ENCODE data around the gene ZEB2. TPM values are rescaled to one million over a fixed set of nuclear protein-coding genes. Genes with fewer than 3 reads are reported as not detected.

The ZEB2 gene
- total and polyA plus RNA-seq, 8 donors: 10.7 to 161 (median 43.1) TPM

DNA sequence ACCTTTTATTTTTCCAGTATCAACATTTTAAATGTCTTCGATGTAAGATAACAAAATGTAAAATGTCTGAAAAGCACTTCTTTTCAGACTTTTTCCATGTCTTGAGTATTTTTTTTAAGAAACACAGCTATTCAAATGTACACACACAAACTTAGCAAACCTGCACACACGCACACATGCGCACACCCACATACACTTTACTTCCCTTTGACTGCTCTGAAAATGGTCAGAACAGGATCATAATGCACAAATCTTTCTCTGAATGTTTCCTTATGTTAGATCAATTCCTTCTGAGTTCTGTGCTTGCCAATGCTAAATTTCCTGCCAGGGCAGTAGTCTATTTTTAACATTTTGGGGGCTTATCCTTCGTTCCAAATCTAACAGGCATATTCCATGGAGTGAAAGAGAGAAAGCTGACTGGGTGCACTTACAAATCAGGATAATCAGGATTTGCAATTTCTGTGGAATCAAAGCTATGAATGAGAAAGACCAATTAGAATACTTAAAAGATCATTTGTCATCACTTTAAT lies 136.3 kb downstream of the ZEB2 start:
- no peaks in the 10 kb centered on the region for H3K27me3 ChIP-seq
- peak overlapping the region in 1 of 5 donors; percentile 28 for H3K27ac ChIP-seq
- WGBS, 5 donors: 78 to 91% (median 85%) methylated on average over 4 of the region's 4 CpGs
- no peak for DNase-seq
- no peak overlapping the region for H3K4me3 ChIP-seq
- peaks cover 0 to 2% (median 0%) of the 10 kb centered on the region in 4 donors for H3K36me3 ChIP-seq
- no peak for TF ChIP-seq POLR2AphosphoS5 (IDR thresholded peaks at IDR 0.05)
- TF ChIP-seq EP300 (IDR thresholded peaks at IDR 0.05): no peak
- TF ChIP-seq POLR2A (IDR thresholded peaks at IDR 0.05): no peak
- TF ChIP-seq, protein P1, sequence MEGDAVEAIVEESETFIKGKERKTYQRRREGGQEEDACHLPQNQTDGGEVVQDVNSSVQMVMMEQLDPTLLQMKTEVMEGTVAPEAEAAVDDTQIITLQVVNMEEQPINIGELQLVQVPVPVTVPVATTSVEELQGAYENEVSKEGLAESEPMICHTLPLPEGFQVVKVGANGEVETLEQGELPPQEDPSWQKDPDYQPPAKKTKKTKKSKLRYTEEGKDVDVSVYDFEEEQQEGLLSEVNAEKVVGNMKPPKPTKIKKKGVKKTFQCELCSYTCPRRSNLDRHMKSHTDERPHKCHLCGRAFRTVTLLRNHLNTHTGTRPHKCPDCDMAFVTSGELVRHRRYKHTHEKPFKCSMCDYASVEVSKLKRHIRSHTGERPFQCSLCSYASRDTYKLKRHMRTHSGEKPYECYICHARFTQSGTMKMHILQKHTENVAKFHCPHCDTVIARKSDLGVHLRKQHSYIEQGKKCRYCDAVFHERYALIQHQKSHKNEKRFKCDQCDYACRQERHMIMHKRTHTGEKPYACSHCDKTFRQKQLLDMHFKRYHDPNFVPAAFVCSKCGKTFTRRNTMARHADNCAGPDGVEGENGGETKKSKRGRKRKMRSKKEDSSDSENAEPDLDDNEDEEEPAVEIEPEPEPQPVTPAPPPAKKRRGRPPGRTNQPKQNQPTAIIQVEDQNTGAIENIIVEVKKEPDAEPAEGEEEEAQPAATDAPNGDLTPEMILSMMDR (IDR thresholded peaks at IDR 0.05): no peak
- no peaks in the 10 kb centered on the region for H3K9me3 ChIP-seq
- intact Hi-C loops (cut with DNase I; ENCODE audit: low total_unique reads): no loop called here
- H3K4me1 ChIP-seq: peaks cover 0 to 14% (median 0%) of the 10 kb centered on the region in 4 donors

DNA sequence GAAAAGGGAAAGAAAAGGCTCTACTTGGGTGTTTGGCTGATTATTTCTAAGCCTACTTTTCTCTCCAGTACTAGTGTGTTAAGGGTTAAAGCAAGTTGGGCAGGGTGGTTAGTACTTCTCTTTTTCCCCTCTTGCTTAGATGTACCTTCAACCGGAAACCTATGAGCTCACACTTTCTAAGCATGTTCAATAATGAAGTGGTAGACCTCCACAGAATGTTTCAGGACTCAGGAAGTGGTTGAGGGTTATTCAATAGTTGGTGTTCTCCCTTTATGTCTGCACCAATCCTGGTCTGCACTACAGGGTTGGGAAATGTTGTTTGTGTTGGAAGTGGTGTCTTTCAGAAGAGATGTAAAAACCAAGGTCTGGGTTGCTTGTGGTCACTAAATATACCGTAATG lies 137.1 kb downstream of the ZEB2 start:
- no peaks in the 10 kb centered on the region for H3K27me3 ChIP-seq
- H3K4me1 ChIP-seq: peaks cover 0 to 14% (median 0%) of the 10 kb centered on the region in 4 donors
- no peaks in the 10 kb centered on the region for H3K9me3 ChIP-seq
- peak in 1 of 2 donors; percentile 30 for DNase-seq
- intact Hi-C loops (cut with DNase I; ENCODE audit: low total_unique reads): no loop called here
- H3K27ac ChIP-seq: peak overlapping the region in 1 of 5 donors; percentile 34
- H3K4me3 ChIP-seq: no peak overlapping the region
- H3K36me3 ChIP-seq: no peaks in the 10 kb centered on the region
- 57 to 78% (median 72%) methylated on average over 2 of the region's 2 CpGs for WGBS, 5 donors
- TF ChIP-seq EP300 (IDR thresholded peaks at IDR 0.05) (no peak), POLR2AphosphoS5 (IDR thresholded peaks at IDR 0.05) (peak in 2 of 3 donors; percentile 31 to 43), POLR2A (IDR thresholded peaks at IDR 0.05) (no peak)
- TF ChIP-seq, protein P1 (IDR thresholded peaks at IDR 0.05): no peak

DNA sequence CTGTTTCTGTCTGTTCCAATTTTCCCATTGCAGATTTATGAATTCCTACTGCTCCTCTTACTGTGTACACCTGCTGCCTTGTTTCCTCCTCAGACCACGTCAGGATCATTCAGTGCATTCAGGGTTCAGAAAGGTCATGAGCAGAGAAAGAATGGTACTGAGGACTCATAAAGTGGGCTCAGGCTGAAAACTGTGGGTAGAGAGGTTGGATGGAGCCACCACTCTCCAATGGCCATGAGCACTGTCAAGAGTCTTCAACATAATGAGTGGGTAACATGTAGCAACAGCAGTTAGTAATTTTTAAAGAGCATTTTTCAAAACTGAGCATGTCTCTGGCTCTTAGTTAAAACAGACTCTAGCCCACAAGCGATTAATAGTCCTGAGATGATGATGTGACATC lies 138.2 kb downstream of the ZEB2 start:
- Histone ChIP-seq H3K27me3 (no peaks in the 10 kb centered on the region), H3K36me3 (no peaks in the 10 kb centered on the region), H3K4me1 (peaks cover 0 to 14% (median 0%) of the 10 kb centered on the region in 4 donors), H3K9me3 (no peaks in the 10 kb centered on the region), H3K4me3 (no peak overlapping the region), H3K27ac (no peak overlapping the region)
- no peak for DNase-seq
- WGBS, 5 donors: 65 to 82% (median 75%) methylated on average over 2 of the region's 2 CpGs
- intact Hi-C loops (cut with DNase I; ENCODE audit: low total_unique reads): no loop called here
- TF ChIP-seq EP300 (IDR thresholded peaks at IDR 0.05): no peak
- TF ChIP-seq POLR2AphosphoS5 (IDR thresholded peaks at IDR 0.05): no peak
- no peak for TF ChIP-seq POLR2A (IDR thresholded peaks at IDR 0.05)
- TF ChIP-seq, protein P1 (IDR thresholded peaks at IDR 0.05): no peak

DNA sequence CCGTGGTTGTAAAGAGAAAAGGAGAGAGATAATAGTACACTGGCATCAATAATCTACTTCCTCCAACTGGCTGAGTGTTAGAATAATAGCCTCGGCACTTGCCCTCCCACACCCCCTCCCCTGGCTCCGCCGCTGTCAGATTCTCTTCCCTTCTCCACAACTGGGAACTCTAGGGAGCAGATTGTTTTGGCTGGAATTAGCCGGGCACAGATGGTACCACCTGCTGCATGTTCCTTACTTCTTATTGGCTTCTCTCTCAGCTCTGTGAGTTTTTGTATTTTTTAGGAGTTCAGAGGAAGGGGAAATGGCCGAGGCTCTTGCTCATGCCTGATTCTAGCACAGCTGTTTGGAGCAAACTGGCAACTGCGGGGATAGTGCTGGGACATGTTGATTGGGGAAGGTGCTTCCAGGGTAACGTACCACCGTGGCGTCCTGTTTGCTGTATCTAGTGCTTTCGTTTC lies 140.0 kb downstream of the ZEB2 start:
- H3K9me3 ChIP-seq: no peaks in the 10 kb centered on the region
- intact Hi-C loops (cut with DNase I; ENCODE audit: low total_unique reads): no loop called here
- peak overlapping the region in 2 of 5 donors; percentile 31 to 33 for H3K27ac ChIP-seq
- no peak overlapping the region for H3K4me3 ChIP-seq
- TF ChIP-seq, protein P1 (IDR thresholded peaks at IDR 0.05): no peak
- TF ChIP-seq POLR2AphosphoS5 (IDR thresholded peaks at IDR 0.05): no peak
- TF ChIP-seq POLR2A (IDR thresholded peaks at IDR 0.05): no peak
- no peak for TF ChIP-seq EP300 (IDR thresholded peaks at IDR 0.05)
- no peaks in the 10 kb centered on the region for H3K27me3 ChIP-seq
- WGBS, 5 donors: 44 to 64% (median 51%) methylated on average over 11 of the region's 11 CpGs
- DNase-seq: peak in 1 of 2 donors; percentile 32
- H3K4me1 ChIP-seq: peaks cover 0 to 14% (median 0%) of the 10 kb centered on the region in 4 donors
- H3K36me3 ChIP-seq: no peaks in the 10 kb centered on the region

Data from stomach (tissue), 9 donors.